Measurements from ENCODE around the gene LEO1. TPM values are rescaled to one million over a fixed set of nuclear protein-coding genes. Genes with fewer than 3 reads are reported as not detected.

Gene LEO1
- polyA plus RNA-seq, 4 donors, result 14.3 to 21.7 (median 20.1) TPM

DNA sequence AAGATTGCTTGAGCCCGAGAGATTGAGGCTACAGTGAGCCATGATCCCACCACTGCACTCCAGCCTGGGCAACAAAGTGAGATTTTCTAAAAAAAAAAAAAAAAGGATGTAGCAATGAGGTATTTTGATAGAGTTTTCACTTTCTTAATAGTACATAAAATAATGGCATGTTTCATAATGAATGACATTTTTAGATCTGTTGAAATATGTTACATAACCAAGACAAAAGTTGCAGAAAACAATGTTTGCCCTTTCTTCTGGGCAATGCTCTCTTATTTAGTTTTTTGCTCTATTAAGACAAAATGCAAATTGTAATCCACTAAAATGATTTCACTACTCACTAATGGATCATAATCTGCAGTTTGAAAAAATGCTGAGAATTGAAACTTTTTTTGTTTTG, 43.0 kb upstream of the LEO1 start:
- H3K9me3 ChIP-seq (ENCODE audit: control insufficient read depth in 2 of 2, insufficient read depth in 1 of 2, low read depth in 1 of 2, low read length in 1 of 2), result no peaks in the 10 kb centered on the region
- DNase-seq, result no peak
- H3K4me3 ChIP-seq (ENCODE audit: low read depth in 1 of 3, low read length in 3 of 3), result no peak overlapping the region
- WGBS, 3 donors, result 91 to 96% (median 93%) methylated on average over 1 of the region's 1 CpG
- no peak for FAIRE-seq
- no peak overlapping the region for H3K27ac ChIP-seq (ENCODE audit: low read depth in 1 of 3, low read length in 2 of 3)
- H3K36me3 ChIP-seq (ENCODE audit: control insufficient read depth in 3 of 3, insufficient read depth in 2 of 3, low read depth in 1 of 3, low read length in 3 of 3), result no peaks in the 10 kb centered on the region
- H3K4me1 ChIP-seq (ENCODE audit: control insufficient read depth in 3 of 3, insufficient read depth in 2 of 3, low read depth in 1 of 3, low read length in 2 of 3), result peaks cover 0 to 4% (median 0%) of the 10 kb centered on the region in 3 donors
- no peaks in the 10 kb centered on the region for H3K27me3 ChIP-seq (ENCODE audit: control insufficient read depth in 3 of 3, insufficient read depth in 3 of 3, low read length in 3 of 3)

GRCh38 chr15:52013151-52013791, 41.7 kb upstream of the LEO1 start:
- no peak overlapping the region for H3K27ac ChIP-seq (ENCODE audit: low read depth in 1 of 3, low read length in 2 of 3)
- peaks cover 0 to 6% (median 3%) of the 10 kb centered on the region in 3 donors for H3K4me1 ChIP-seq (ENCODE audit: control insufficient read depth in 3 of 3, insufficient read depth in 2 of 3, low read depth in 1 of 3, low read length in 2 of 3)
- H3K4me3 ChIP-seq (ENCODE audit: low read depth in 1 of 3, low read length in 3 of 3), result no peak overlapping the region
- 80 to 83% (median 81%) methylated on average over 3 of the region's 3 CpGs for WGBS, 3 donors
- H3K9me3 ChIP-seq (ENCODE audit: control insufficient read depth in 2 of 2, insufficient read depth in 1 of 2, low read depth in 1 of 2, low read length in 1 of 2), result no peaks in the 10 kb centered on the region
- no peaks in the 10 kb centered on the region for H3K27me3 ChIP-seq (ENCODE audit: control insufficient read depth in 3 of 3, insufficient read depth in 3 of 3, low read length in 3 of 3)
- FAIRE-seq, result no peak
- DNase-seq, result no peak
- no peaks in the 10 kb centered on the region for H3K36me3 ChIP-seq (ENCODE audit: control insufficient read depth in 3 of 3, insufficient read depth in 2 of 3, low read depth in 1 of 3, low read length in 3 of 3)

- DNase-seq, result no peak
- no peak for FAIRE-seq
- Histone ChIP-seq H3K36me3 (ENCODE audit: control insufficient read depth in 3 of 3, insufficient read depth in 2 of 3, low read depth in 1 of 3, low read length in 3 of 3) (no peaks in the 10 kb centered on the region), H3K4me3 (ENCODE audit: low read depth in 1 of 3, low read length in 3 of 3) (no peak overlapping the region), H3K27ac (ENCODE audit: low read depth in 1 of 3, low read length in 2 of 3) (no peak overlapping the region), H3K9me3 (ENCODE audit: control insufficient read depth in 2 of 2, insufficient read depth in 1 of 2, low read depth in 1 of 2, low read length in 1 of 2) (no peaks in the 10 kb centered on the region), H3K27me3 (ENCODE audit: control insufficient read depth in 3 of 3, insufficient read depth in 3 of 3, low read length in 3 of 3) (no peaks in the 10 kb centered on the region), H3K4me1 (ENCODE audit: control insufficient read depth in 3 of 3, insufficient read depth in 2 of 3, low read depth in 1 of 3, low read length in 2 of 3) (peaks cover 0 to 6% (median 4%) of the 10 kb centered on the region in 3 donors)
- WGBS, 3 donors, result 69 to 78% (median 72%) methylated on average over 2 of the region's 2 CpGs
Measured at GRCh38 chr15:52012210-52012609, 40.6 kb upstream of the LEO1 start.

- FAIRE-seq, result no peak
- peaks cover 0 to 9% (median 9%) of the 10 kb centered on the region in 3 donors for H3K4me1 ChIP-seq (ENCODE audit: control insufficient read depth in 3 of 3, insufficient read depth in 2 of 3, low read depth in 1 of 3, low read length in 2 of 3)
Measured at GRCh38 chr15:52011711-52012144, 40.1 kb upstream of the LEO1 start.

DNA sequence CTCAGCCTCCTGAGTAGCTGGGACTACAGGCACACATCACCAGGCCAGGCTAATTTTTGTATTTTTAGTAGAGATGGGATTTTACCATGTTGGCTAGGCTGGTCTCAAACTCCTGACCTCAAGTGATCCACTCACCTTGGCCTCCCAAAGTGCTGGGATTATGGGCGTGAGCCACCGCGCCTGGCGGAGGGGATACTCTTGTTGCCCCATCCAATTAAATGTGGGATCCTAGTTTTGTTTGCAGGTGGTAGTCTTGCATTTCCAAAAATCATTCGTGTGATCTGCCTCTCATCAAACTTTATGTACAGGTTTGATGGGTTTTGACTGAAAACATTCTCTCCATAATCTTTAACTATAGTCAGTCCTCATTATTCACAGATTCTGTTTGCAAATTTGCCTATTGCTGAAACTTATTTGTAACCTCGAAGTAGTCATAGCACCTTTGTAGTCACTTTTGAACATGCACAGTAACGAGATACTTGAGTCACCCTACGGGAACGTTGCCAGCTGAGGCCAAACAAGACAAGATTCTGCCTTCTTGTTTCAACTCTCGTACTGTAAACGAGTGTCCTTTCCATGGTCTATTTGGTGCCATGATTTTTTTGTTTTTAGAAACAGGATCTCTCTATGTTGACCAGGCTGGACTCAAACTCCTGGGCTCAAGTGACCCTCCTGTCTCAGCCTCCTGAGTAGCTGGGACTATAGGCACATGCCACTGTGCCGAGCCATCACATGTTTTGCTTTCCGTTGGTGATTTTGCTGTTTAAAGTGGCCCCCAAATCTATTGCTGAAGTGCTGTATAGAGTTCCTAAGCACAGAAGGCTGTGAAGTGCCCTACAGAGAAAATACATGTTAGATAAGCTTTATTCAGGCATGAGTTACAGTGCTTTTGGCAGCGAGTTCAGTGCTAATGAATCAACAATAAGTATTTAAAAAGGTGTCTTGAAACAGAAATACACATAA, 39.3 kb upstream of the LEO1 start:
- H3K9me3 ChIP-seq (ENCODE audit: control insufficient read depth in 2 of 2, insufficient read depth in 1 of 2, low read depth in 1 of 2, low read length in 1 of 2), result no peaks in the 10 kb centered on the region
- H3K4me3 ChIP-seq (ENCODE audit: low read depth in 1 of 3, low read length in 3 of 3), result no peak overlapping the region
- no peaks in the 10 kb centered on the region for H3K27me3 ChIP-seq (ENCODE audit: control insufficient read depth in 3 of 3, insufficient read depth in 3 of 3, low read length in 3 of 3)
- no peaks in the 10 kb centered on the region for H3K36me3 ChIP-seq (ENCODE audit: control insufficient read depth in 3 of 3, insufficient read depth in 2 of 3, low read depth in 1 of 3, low read length in 3 of 3)
- FAIRE-seq (no peak), DNase-seq (no peak)
- WGBS, 3 donors, result 74 to 81% (median 79%) methylated on average over 14 of the region's 14 CpGs
- peaks cover 0 to 11% (median 10%) of the 10 kb centered on the region in 3 donors for H3K4me1 ChIP-seq (ENCODE audit: control insufficient read depth in 3 of 3, insufficient read depth in 2 of 3, low read depth in 1 of 3, low read length in 2 of 3)
- H3K27ac ChIP-seq (ENCODE audit: low read depth in 1 of 3, low read length in 2 of 3), result no peak overlapping the region

More at GRCh38 chr15:52011711-52012144, 40.1 kb upstream of the LEO1 start:
- H3K36me3 ChIP-seq (ENCODE audit: control insufficient read depth in 3 of 3, insufficient read depth in 2 of 3, low read depth in 1 of 3, low read length in 3 of 3), result no peaks in the 10 kb centered on the region
- no peaks in the 10 kb centered on the region for H3K27me3 ChIP-seq (ENCODE audit: control insufficient read depth in 3 of 3, insufficient read depth in 3 of 3, low read length in 3 of 3)
- peak overlapping the region in 1 of 3 donors; percentile 24 for H3K27ac ChIP-seq (ENCODE audit: low read depth in 1 of 3, low read length in 2 of 3)
- WGBS, 3 donors, result 53 to 73% (median 70%) methylated on average over 3 of the region's 3 CpGs
- DNase-seq, result no peak
- H3K4me3 ChIP-seq (ENCODE audit: low read depth in 1 of 3, low read length in 3 of 3), result no peak overlapping the region
- H3K9me3 ChIP-seq (ENCODE audit: control insufficient read depth in 2 of 2, insufficient read depth in 1 of 2, low read depth in 1 of 2, low read length in 1 of 2), result no peaks in the 10 kb centered on the region

DNA sequence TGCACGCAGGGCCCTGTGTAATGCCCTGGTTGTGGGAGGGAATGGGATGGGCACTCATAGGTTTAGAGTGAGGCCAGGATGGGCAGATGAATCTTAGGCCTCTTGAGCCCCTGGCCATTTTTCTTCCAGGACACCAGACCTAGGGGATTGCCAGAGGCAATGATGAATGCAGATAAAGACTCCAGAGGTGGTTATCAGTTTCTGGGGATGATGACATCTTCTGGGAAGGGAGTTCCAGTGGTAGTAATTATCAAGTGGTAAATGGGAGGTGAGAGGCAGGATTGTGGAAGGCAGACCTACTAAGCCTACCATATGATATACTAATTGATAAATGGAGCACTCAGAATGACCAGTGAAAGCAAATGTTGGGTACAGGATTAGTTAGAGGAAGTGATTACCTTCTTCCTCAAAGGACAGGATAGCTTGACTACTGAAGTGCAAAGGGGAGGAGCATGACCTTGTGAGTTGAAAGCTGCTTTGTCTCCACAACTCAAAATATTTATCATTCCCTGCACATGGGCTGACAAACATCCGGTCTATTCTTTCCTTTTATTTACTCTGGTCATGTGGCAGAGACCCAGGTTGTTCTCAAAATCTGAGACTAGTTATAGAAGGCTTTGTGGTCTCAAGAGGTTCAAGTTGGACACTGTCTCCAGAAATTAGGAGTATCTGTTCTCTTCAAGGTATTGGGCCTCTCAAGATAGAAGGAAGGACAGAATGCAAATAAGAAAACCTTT, 37.3 kb upstream of the LEO1 start:
- Histone ChIP-seq H3K4me1 (ENCODE audit: control insufficient read depth in 3 of 3, insufficient read depth in 2 of 3, low read depth in 1 of 3, low read length in 2 of 3) (peaks cover 0 to 11% (median 10%) of the 10 kb centered on the region in 3 donors), H3K9me3 (ENCODE audit: control insufficient read depth in 2 of 2, insufficient read depth in 1 of 2, low read depth in 1 of 2, low read length in 1 of 2) (no peaks in the 10 kb centered on the region), H3K27me3 (ENCODE audit: control insufficient read depth in 3 of 3, insufficient read depth in 3 of 3, low read length in 3 of 3) (no peaks in the 10 kb centered on the region), H3K4me3 (ENCODE audit: low read depth in 1 of 3, low read length in 3 of 3) (no peak overlapping the region), H3K27ac (ENCODE audit: low read depth in 1 of 3, low read length in 2 of 3) (no peak overlapping the region), H3K36me3 (ENCODE audit: control insufficient read depth in 3 of 3, insufficient read depth in 2 of 3, low read depth in 1 of 3, low read length in 3 of 3) (no peaks in the 10 kb centered on the region)
- no peak for FAIRE-seq
- DNase-seq, result no peak
- WGBS, 3 donors, result 71 to 88% (median 80%) methylated on average over 2 of the region's 2 CpGs

- no peaks in the 10 kb centered on the region for H3K36me3 ChIP-seq (ENCODE audit: control insufficient read depth in 3 of 3, insufficient read depth in 2 of 3, low read depth in 1 of 3, low read length in 3 of 3)
- H3K4me1 ChIP-seq (ENCODE audit: control insufficient read depth in 3 of 3, insufficient read depth in 2 of 3, low read depth in 1 of 3, low read length in 2 of 3), result peaks cover 0 to 11% (median 10%) of the 10 kb centered on the region in 3 donors
- DNase-seq (no peak), FAIRE-seq (no peak)
- H3K27ac ChIP-seq (ENCODE audit: low read depth in 1 of 3, low read length in 2 of 3), result no peak overlapping the region
- H3K4me3 ChIP-seq (ENCODE audit: low read depth in 1 of 3, low read length in 3 of 3), result no peak overlapping the region
- no peaks in the 10 kb centered on the region for H3K27me3 ChIP-seq (ENCODE audit: control insufficient read depth in 3 of 3, insufficient read depth in 3 of 3, low read length in 3 of 3)
- 87 to 91% (median 89%) methylated on average over 5 of the region's 5 CpGs for WGBS, 3 donors
- H3K9me3 ChIP-seq (ENCODE audit: control insufficient read depth in 2 of 2, insufficient read depth in 1 of 2, low read depth in 1 of 2, low read length in 1 of 2), result no peaks in the 10 kb centered on the region
Measured at GRCh38 chr15:52008359-52008697, 36.8 kb upstream of the LEO1 start.

DNA sequence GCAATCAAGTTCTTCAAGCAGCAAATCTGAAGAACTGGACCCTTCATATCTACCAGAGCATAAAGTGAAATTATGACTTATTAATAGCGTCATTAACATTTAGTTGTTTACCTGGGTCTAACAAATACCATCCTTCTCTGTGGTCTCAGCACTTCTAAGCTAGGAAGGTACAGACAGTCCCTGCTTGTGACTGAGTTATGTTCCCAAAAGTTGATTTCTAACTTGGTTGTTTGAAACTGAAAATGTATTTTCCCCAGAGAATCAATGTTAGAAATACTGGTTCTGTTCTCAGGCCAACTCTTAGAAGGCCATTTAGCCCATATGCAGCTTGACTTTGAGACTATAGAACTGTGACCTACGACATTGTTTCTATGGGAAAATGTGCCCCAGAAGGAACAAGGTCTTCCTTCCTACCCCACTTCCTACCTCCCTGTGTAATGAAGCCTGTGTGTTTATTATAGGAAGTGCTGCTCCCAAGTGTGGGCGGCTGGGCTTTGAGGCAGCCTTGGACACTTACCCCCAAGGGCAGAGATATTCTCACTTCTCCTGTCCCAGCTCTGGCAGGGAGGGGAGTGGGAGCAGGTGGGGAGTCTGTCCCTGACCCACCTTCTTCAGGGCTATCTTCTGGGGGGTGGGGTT, 35.2 kb upstream of the LEO1 start:
- peaks cover 0 to 11% (median 10%) of the 10 kb centered on the region in 3 donors for H3K4me1 ChIP-seq (ENCODE audit: control insufficient read depth in 3 of 3, insufficient read depth in 2 of 3, low read depth in 1 of 3, low read length in 2 of 3)
- no peaks in the 10 kb centered on the region for H3K36me3 ChIP-seq (ENCODE audit: control insufficient read depth in 3 of 3, insufficient read depth in 2 of 3, low read depth in 1 of 3, low read length in 3 of 3)
- no peak overlapping the region for H3K4me3 ChIP-seq (ENCODE audit: low read depth in 1 of 3, low read length in 3 of 3)
- peak overlapping the region in 1 of 3 donors; percentile 32 for H3K27ac ChIP-seq (ENCODE audit: low read depth in 1 of 3, low read length in 2 of 3)
- peak in 1 of 2 donors; percentile 49 for DNase-seq
- no peaks in the 10 kb centered on the region for H3K27me3 ChIP-seq (ENCODE audit: control insufficient read depth in 3 of 3, insufficient read depth in 3 of 3, low read length in 3 of 3)
- H3K9me3 ChIP-seq (ENCODE audit: control insufficient read depth in 2 of 2, insufficient read depth in 1 of 2, low read depth in 1 of 2, low read length in 1 of 2), result no peaks in the 10 kb centered on the region
- no peak for FAIRE-seq
- 71 to 77% (median 73%) methylated on average over 3 of the region's 3 CpGs for WGBS, 3 donors
